Measurements from ENCODE around the gene PDE5A.

GRCh38 chr4:119638359-119638758, 9.8 kb upstream of the PDE5A start:
- no peak for TF ChIP-seq CTCF (IDR thresholded peaks at IDR 0.05; ENCODE audit: low read depth, low read length, poor library complexity, severe bottlenecking)
- TF ChIP-seq EZH2phosphoT487 (IDR thresholded peaks at IDR 0.05; ENCODE audit: borderline replicate concordance, low read length) = no peak
